HG02840 (cell line): ENCODE results near the gene PRG2.
"Not testable (repeated sequence)": the region's sequence is repeated elsewhere in the genome, so short reads cannot be mapped to it uniquely, and the experiment has no call there.

Source experiments
- ATAC-seq: cut with Tn5 transposase; IDR thresholded peaks from one replicate; pipeline ENCODE4 v1.9.1; 2021; ENCODE audit warnings: mild to moderate bottlenecking, moderate library complexity, moderate number of reproducible peaks; ENCODE audit not compliant: unreplicated experiment, low FRiP score

PRG2 gene

GRCh38 chr11:57421066-57421465, 30.6 kb upstream of the PRG2 start:
- ATAC-seq: no peak

- no peak for ATAC-seq
Measured at GRCh38 chr11:57419146-57419545, 28.7 kb upstream of the PRG2 start.

GRCh38 chr11:57418131-57418530, 27.7 kb upstream of the PRG2 start:
- ATAC-seq: no peak

- no peak for ATAC-seq
Measured at GRCh38 chr11:57417056-57417455, 26.6 kb upstream of the PRG2 start.

GRCh38 chr11:57416436-57416835, 26.0 kb upstream of the PRG2 start:
- no peak for ATAC-seq

- ATAC-seq: no peak
Measured at GRCh38 chr11:57414612-57415212, 24.3 kb upstream of the PRG2 start.

- ATAC-seq: no peak
Measured at GRCh38 chr11:57413681-57414080, 23.2 kb upstream of the PRG2 start.

GRCh38 chr11:57410287-57410686, 19.8 kb upstream of the PRG2 start:
- ATAC-seq: no peak

GRCh38 chr11:57409321-57410100, 19.1 kb upstream of the PRG2 start:
- ATAC-seq: no peak

GRCh38 chr11:57408771-57409170, 18.3 kb upstream of the PRG2 start:
- no peak for ATAC-seq

- no peak for ATAC-seq
Measured at GRCh38 chr11:57407941-57408475, 17.6 kb upstream of the PRG2 start.

GRCh38 chr11:57407010-57407920, 16.8 kb upstream of the PRG2 start:
- no peak for ATAC-seq

GRCh38 chr11:57406337-57406904, 16.0 kb upstream of the PRG2 start:
- peak; percentile 82 for ATAC-seq

GRCh38 chr11:57405271-57405860, 14.9 kb upstream of the PRG2 start:
- no peak for ATAC-seq

GRCh38 chr11:57403802-57404147, 13.3 kb upstream of the PRG2 start:
- ATAC-seq: no peak

- ATAC-seq: not testable (repeated sequence)
Measured at GRCh38 chr11:57403003-57403801, 12.8 kb upstream of the PRG2 start.

- no peak for ATAC-seq
Measured at GRCh38 chr11:57402188-57403002, 11.9 kb upstream of the PRG2 start.

- ATAC-seq: no peak
Measured at GRCh38 chr11:57399972-57400578, 9.6 kb upstream of the PRG2 start.
